Measurements from ENCODE around the gene MSRB1.
"Not testable (repeated sequence)": the region's sequence is repeated elsewhere in the genome, so short reads cannot be mapped to it uniquely, and the experiment has no call there.

MSRB1 gene

GRCh38 chr16:1960665-1961630 lies 17.9 kb upstream of the MSRB1 start:
- peak overlapping the region; percentile 84 for H3K4me3 ChIP-seq (ENCODE audit: low read length, poor library complexity, severe bottlenecking)
- H3K4me1 ChIP-seq (ENCODE audit: insufficient read depth, low read length, poor library complexity, severe bottlenecking), result peaks cover 6% of the 10 kb centered on the region
- H3K4me2 ChIP-seq (ENCODE audit: low read depth, low read length, poor library complexity, severe bottlenecking), result peak overlapping the region; percentile 70
- H3K36me3 ChIP-seq (ENCODE audit: insufficient read depth, low read length), result peaks cover 16% of the 10 kb centered on the region; the same call in 1 of the 2 replicates
- H3K79me2 ChIP-seq (ENCODE audit: insufficient read depth, low read length), result peaks cover 52% of the 10 kb centered on the region
- peaks cover 9% of the 10 kb centered on the region; the same call in 1 of the 2 replicates for H3F3A ChIP-seq (ENCODE audit: low read depth)
- H3K9ac ChIP-seq (ENCODE audit: low read depth, low read length, poor library complexity, severe bottlenecking), result peak overlapping the region; percentile 85
- H4K20me1 ChIP-seq (ENCODE audit: insufficient read depth, low read length, poor library complexity, severe bottlenecking), result peaks cover 28% of the 10 kb centered on the region
- no peaks in the 10 kb centered on the region for H3K9me2 ChIP-seq (replicated peaks; ENCODE audit: low read depth, low read length)
- H3K9me3 ChIP-seq (ENCODE audit: insufficient read depth, low read depth, low read length), result no peaks in the 10 kb centered on the region
- TF ChIP-seq EZH2phosphoT487 (IDR thresholded peaks at IDR 0.05; ENCODE audit: borderline replicate concordance), result no peak
- TF ChIP-seq CTCF (conservative IDR thresholded peaks at IDR 0.05; ENCODE audit: low read length), result no peak
- peaks cover 9% of the 10 kb centered on the region for H3K27me3 ChIP-seq (ENCODE audit: insufficient read depth, low read length, poor library complexity, severe bottlenecking)
- no peak overlapping the region for H2AFZ ChIP-seq (ENCODE audit: low read length)

- Histone ChIP-seq H3K4me2 (ENCODE audit: low read depth, low read length, poor library complexity, severe bottlenecking) (peak within 1 kb of the TSS; percentile 70), H3K79me2 (ENCODE audit: insufficient read depth, low read length) (peaks cover 40% of the 10 kb centered on the region), H2AFZ (ENCODE audit: low read length) (peak within 1 kb of the TSS; percentile 92), H3K36me3 (ENCODE audit: insufficient read depth, low read length) (peaks cover 16% of the 10 kb centered on the region; the same call in 1 of the 2 replicates), H4K20me1 (ENCODE audit: insufficient read depth, low read length, poor library complexity, severe bottlenecking) (peaks cover 28% of the 10 kb centered on the region), H3K9me2 (replicated peaks; ENCODE audit: low read depth, low read length) (no peaks in the 10 kb centered on the region), H3K4me3 (ENCODE audit: low read length, poor library complexity, severe bottlenecking) (peak within 1 kb of the TSS; percentile 84), H3K4me1 (ENCODE audit: insufficient read depth, low read length, poor library complexity, severe bottlenecking) (peaks cover 6% of the 10 kb centered on the region), H3K27me3 (ENCODE audit: insufficient read depth, low read length, poor library complexity, severe bottlenecking) (peaks cover 6% of the 10 kb centered on the region), H3K9ac (ENCODE audit: low read depth, low read length, poor library complexity, severe bottlenecking) (peak within 1 kb of the TSS; percentile 85), H3F3A (ENCODE audit: low read depth) (peaks cover 9% of the 10 kb centered on the region; the same call in 1 of the 2 replicates), H3K9me3 (ENCODE audit: insufficient read depth, low read depth, low read length) (no peaks in the 10 kb centered on the region)
- TF ChIP-seq CTCF (conservative IDR thresholded peaks at IDR 0.05; ENCODE audit: low read length), result peak; percentile 56
- no peak for TF ChIP-seq EZH2phosphoT487 (IDR thresholded peaks at IDR 0.05; ENCODE audit: borderline replicate concordance)
These were observed 16.5 kb upstream of the MSRB1 start, which contains the start of gene NDUFB10 for GRCh38 chr16:1959269-1960039. NDUFB10 (plus strand) TSS chr16:1959538; CDS start chr16:1959625, 87 bp downstream.

GRCh38 chr16:1958715-1959268 lies 15.8 kb upstream of the MSRB1 start:
- Histone ChIP-seq H3K9me2 (replicated peaks; ENCODE audit: low read depth, low read length) (no peaks in the 10 kb centered on the region), H3K27me3 (ENCODE audit: insufficient read depth, low read length, poor library complexity, severe bottlenecking) (no peaks in the 10 kb centered on the region), H4K20me1 (ENCODE audit: insufficient read depth, low read length, poor library complexity, severe bottlenecking) (peaks cover 22% of the 10 kb centered on the region), H3K36me3 (ENCODE audit: insufficient read depth, low read length) (peaks cover 16% of the 10 kb centered on the region; the same call in 1 of the 2 replicates), H3K79me2 (ENCODE audit: insufficient read depth, low read length) (peaks cover 33% of the 10 kb centered on the region), H2AFZ (ENCODE audit: low read length) (peak overlapping the region; percentile 92), H3K4me3 (ENCODE audit: low read length, poor library complexity, severe bottlenecking) (peak overlapping the region; percentile 84), H3K9me3 (ENCODE audit: insufficient read depth, low read depth, low read length) (no peaks in the 10 kb centered on the region), H3K9ac (ENCODE audit: low read depth, low read length, poor library complexity, severe bottlenecking) (peak overlapping the region; percentile 85), H3K4me1 (ENCODE audit: insufficient read depth, low read length, poor library complexity, severe bottlenecking) (peaks cover 4% of the 10 kb centered on the region), H3F3A (ENCODE audit: low read depth) (peaks cover 9% of the 10 kb centered on the region; the same call in 1 of the 2 replicates), H3K4me2 (ENCODE audit: low read depth, low read length, poor library complexity, severe bottlenecking) (peak overlapping the region; percentile 18)
- TF ChIP-seq CTCF (conservative IDR thresholded peaks at IDR 0.05; ENCODE audit: low read length) (no peak), EZH2phosphoT487 (IDR thresholded peaks at IDR 0.05; ENCODE audit: borderline replicate concordance) (no peak)

- Histone ChIP-seq H3K36me3 (ENCODE audit: insufficient read depth, low read length) (peaks cover 16% of the 10 kb centered on the region; the same call in 1 of the 2 replicates), H3K79me2 (ENCODE audit: insufficient read depth, low read length) (peaks cover 26% of the 10 kb centered on the region), H4K20me1 (ENCODE audit: insufficient read depth, low read length, poor library complexity, severe bottlenecking) (peaks cover 16% of the 10 kb centered on the region)
- H3K9me3 ChIP-seq (ENCODE audit: insufficient read depth, low read depth, low read length); H3K9me2 ChIP-seq (replicated peaks; ENCODE audit: low read depth, low read length); H2AFZ ChIP-seq (ENCODE audit: low read length); H3K4me2 ChIP-seq (ENCODE audit: low read depth, low read length, poor library complexity, severe bottlenecking); H3K4me3 ChIP-seq (ENCODE audit: low read length, poor library complexity, severe bottlenecking); H3K4me1 ChIP-seq (ENCODE audit: insufficient read depth, low read length, poor library complexity, severe bottlenecking); H3K9ac ChIP-seq (ENCODE audit: low read depth, low read length, poor library complexity, severe bottlenecking); H3K27me3 ChIP-seq (ENCODE audit: insufficient read depth, low read length, poor library complexity, severe bottlenecking); H3F3A ChIP-seq (ENCODE audit: low read depth): not testable (repeated sequence)
These were observed 15.1 kb upstream of the MSRB1 start for GRCh38 chr16:1958143-1958491.
